ENCODE data around the gene EXOC2. TPM values are rescaled to one million over a fixed set of nuclear protein-coding genes. Genes with fewer than 3 reads are reported as not detected.

The EXOC2 gene
- total RNA-seq, 1 donor from 2014 or later = 31.3 TPM

GRCh38 chr6:548091-548490 lies 144.8 kb downstream of the EXOC2 start:
- TF ChIP-seq CTCF (IDR thresholded peaks at IDR 0.05; ENCODE audit: partially characterized antibody, unreplicated experiment) = no peak
- Mint-ChIP-seq H3K36me3 (ENCODE audit: unreplicated experiment) (peaks cover 4% of the 10 kb centered on the region), H3K27ac (ENCODE audit: unreplicated experiment) (no peak overlapping the region), H3K27me3 (ENCODE audit: unreplicated experiment) (no peaks in the 10 kb centered on the region), H3K9me3 (ENCODE audit: unreplicated experiment) (no peaks in the 10 kb centered on the region), H3K4me1 (ENCODE audit: low read depth, unreplicated experiment) (peaks cover 12% of the 10 kb centered on the region), H3K4me3 (ENCODE audit: unreplicated experiment) (no peak overlapping the region)
- DNase-seq = no peak

GRCh38 chr6:540490-540889 lies 152.4 kb downstream of the EXOC2 start:
- Mint-ChIP-seq H3K9me3 (ENCODE audit: unreplicated experiment) (peaks cover 3% of the 10 kb centered on the region), H3K36me3 (ENCODE audit: unreplicated experiment) (peaks cover 22% of the 10 kb centered on the region)

GRCh38 chr6:537114-537513 lies 155.8 kb downstream of the EXOC2 start:
- DNase-seq = no peak
- no peak for TF ChIP-seq CTCF (IDR thresholded peaks at IDR 0.05; ENCODE audit: partially characterized antibody, unreplicated experiment)
- Mint-ChIP-seq H3K9me3 (ENCODE audit: unreplicated experiment) (peaks cover 3% of the 10 kb centered on the region), H3K36me3 (ENCODE audit: unreplicated experiment) (peaks cover 8% of the 10 kb centered on the region), H3K27me3 (ENCODE audit: unreplicated experiment) (no peaks in the 10 kb centered on the region), H3K4me3 (ENCODE audit: unreplicated experiment) (no peak overlapping the region), H3K4me1 (ENCODE audit: low read depth, unreplicated experiment) (no peaks in the 10 kb centered on the region), H3K27ac (ENCODE audit: unreplicated experiment) (no peak overlapping the region)

More at GRCh38 chr6:540490-540889, 152.4 kb downstream of the EXOC2 start:
- Mint-ChIP-seq H3K4me3 (ENCODE audit: unreplicated experiment) (no peak overlapping the region), H3K27me3 (ENCODE audit: unreplicated experiment) (no peaks in the 10 kb centered on the region), H3K4me1 (ENCODE audit: low read depth, unreplicated experiment) (no peaks in the 10 kb centered on the region), H3K27ac (ENCODE audit: unreplicated experiment) (no peak overlapping the region)
- no peak for DNase-seq
- TF ChIP-seq CTCF (IDR thresholded peaks at IDR 0.05; ENCODE audit: partially characterized antibody, unreplicated experiment) = no peak

- no peak overlapping the region for H3K4me3 Mint-ChIP-seq (ENCODE audit: unreplicated experiment)
- no peak for TF ChIP-seq CTCF (IDR thresholded peaks at IDR 0.05; ENCODE audit: partially characterized antibody, unreplicated experiment)
- peaks cover 2% of the 10 kb centered on the region for H3K27me3 Mint-ChIP-seq (ENCODE audit: unreplicated experiment)
- H3K27ac Mint-ChIP-seq (ENCODE audit: unreplicated experiment) = no peak overlapping the region
- no peaks in the 10 kb centered on the region for H3K4me1 Mint-ChIP-seq (ENCODE audit: low read depth, unreplicated experiment)
- peaks cover 2% of the 10 kb centered on the region for H3K9me3 Mint-ChIP-seq (ENCODE audit: unreplicated experiment)
- H3K36me3 Mint-ChIP-seq (ENCODE audit: unreplicated experiment) = no peaks in the 10 kb centered on the region
- no peak for DNase-seq
Observed at GRCh38 chr6:530425-530824, 162.5 kb downstream of the EXOC2 start.

GRCh38 chr6:528989-529388 lies 163.9 kb downstream of the EXOC2 start:
- no peak for DNase-seq
- Mint-ChIP-seq H3K27ac (ENCODE audit: unreplicated experiment) (no peak overlapping the region), H3K27me3 (ENCODE audit: unreplicated experiment) (peaks cover 2% of the 10 kb centered on the region), H3K4me1 (ENCODE audit: low read depth, unreplicated experiment) (no peaks in the 10 kb centered on the region), H3K36me3 (ENCODE audit: unreplicated experiment) (no peaks in the 10 kb centered on the region), H3K9me3 (ENCODE audit: unreplicated experiment) (peaks cover 2% of the 10 kb centered on the region), H3K4me3 (ENCODE audit: unreplicated experiment) (no peak overlapping the region)
- TF ChIP-seq CTCF (IDR thresholded peaks at IDR 0.05; ENCODE audit: partially characterized antibody, unreplicated experiment) = no peak
